ENCODE data around the gene FHDC1. TPM values are rescaled to one million over a fixed set of nuclear protein-coding genes. Genes with fewer than 3 reads are reported as not detected.
A peak's percentile ranks its signal among the peaks of the same experiment; 100 is the strongest.

The FHDC1 gene
- total RNA-seq, 1 experiment from 2014 or later = 18.1 TPM

GRCh38 chr4:152983774-152984411 lies 47.8 kb downstream of the FHDC1 start:
- ChIA-PET CTCF (interaction anchor here (0.9 to 2.1 kb wide), 5 partner anchors 9 to 153 kb away, joined by 3 to 16 read pairs (median 5); partner anchors contain the start of gene FHDC1), POLR2A (interaction anchor here (1.3 kb wide), 1 partner anchor 9 kb away, joined by 4 read pairs; no protein-coding TSS in a partner anchor)
- Mint-ChIP-seq H3K27me3 (ENCODE audit: low read depth) (no peaks in the 10 kb centered on the region), H3K4me1 (peaks cover 18% of the 10 kb centered on the region), H3K9me3 (no peaks in the 10 kb centered on the region), H3K27ac (no peak overlapping the region), H3K4me3 (no peak overlapping the region), H3K36me3 (no peaks in the 10 kb centered on the region)
- DNase-seq (ENCODE audit: low spot score) (no peak), ATAC-seq (no peak)
- TF ChIP-seq OVOL2 (CRISPR knock-in tag; IDR thresholded peaks at IDR 0.05; ENCODE audit: borderline replicate concordance) (no peak), ZNF423 (CRISPR knock-in tag; IDR thresholded peaks at IDR 0.05) (0 out of 2 replicates have a peak, but pooled peaks have one; percentile 32), ZNF121 (CRISPR knock-in tag; IDR thresholded peaks at IDR 0.05) (no peak), ZNF416 (CRISPR knock-in tag; IDR thresholded peaks at IDR 0.05) (no peak), E2F5 (CRISPR knock-in tag; IDR thresholded peaks at IDR 0.05) (no peak)

- ChIA-PET CTCF (interaction anchor here (0.7 to 1.4 kb wide), 3 partner anchors 11 to 95 kb away, joined by 3 to 4 read pairs (median 3); no protein-coding TSS in a partner anchor), POLR2A (no interaction called here)
- ATAC-seq (no peak), DNase-seq (ENCODE audit: low spot score) (no peak)
- H3K4me1 Mint-ChIP-seq = peaks cover 6% of the 10 kb centered on the region
- H3K4me3 Mint-ChIP-seq = no peak overlapping the region
- H3K9me3 Mint-ChIP-seq = no peaks in the 10 kb centered on the region
- H3K36me3 Mint-ChIP-seq = no peaks in the 10 kb centered on the region
- H3K27me3 Mint-ChIP-seq (ENCODE audit: low read depth) = no peaks in the 10 kb centered on the region
- H3K27ac Mint-ChIP-seq = no peak overlapping the region
- no peak for TF ChIP-seq PREB (CRISPR knock-in tag; IDR thresholded peaks at IDR 0.05; ENCODE audit: borderline replicate concordance)
Observed at GRCh38 chr4:152988721-152989553, 52.8 kb downstream of the FHDC1 start.

GRCh38 chr4:152989554-152989970 lies 53.4 kb downstream of the FHDC1 start:
- ATAC-seq = no peak
- POLR2A ChIA-PET = no interaction called here
- CTCF ChIA-PET = no interaction called here
- TF ChIP-seq FOXK1 (CRISPR knock-in tag; IDR thresholded peaks at IDR 0.05) = no peak
- no peak for TF ChIP-seq GABPB1 (CRISPR knock-in tag; IDR thresholded peaks at IDR 0.05)
- no peak for TF ChIP-seq ZNF263 (CRISPR knock-in tag; IDR thresholded peaks at IDR 0.05; ENCODE audit: low read depth)
- TF ChIP-seq ZNF532 (CRISPR knock-in tag; IDR thresholded peaks at IDR 0.05; ENCODE audit: borderline replicate concordance) = no peak
- no peak for TF ChIP-seq ZBTB43 (CRISPR knock-in tag; IDR thresholded peaks at IDR 0.05)
- no peak for TF ChIP-seq CDX4 (CRISPR knock-in tag; IDR thresholded peaks at IDR 0.05; ENCODE audit: borderline replicate concordance)
- TF ChIP-seq EMX1 (CRISPR knock-in tag; IDR thresholded peaks at IDR 0.05) = no peak
- TF ChIP-seq ZNF512 (CRISPR knock-in tag; IDR thresholded peaks at IDR 0.05; ENCODE audit: borderline replicate concordance) = no peak
- TF ChIP-seq CBFB (CRISPR knock-in tag; IDR thresholded peaks at IDR 0.05; ENCODE audit: low read depth) = no peak
- no peak for TF ChIP-seq GRHL2 (CRISPR knock-in tag; IDR thresholded peaks at IDR 0.05; ENCODE audit: insufficient replicate concordance, severe bottlenecking)
- no peak for TF ChIP-seq ZSCAN18 (CRISPR knock-in tag; IDR thresholded peaks at IDR 0.05)

More at GRCh38 chr4:152989554-152989970, 53.4 kb downstream of the FHDC1 start:
- no peak for DNase-seq (ENCODE audit: low spot score)
- Mint-ChIP-seq H3K9me3 (no peaks in the 10 kb centered on the region), H3K27me3 (ENCODE audit: low read depth) (no peaks in the 10 kb centered on the region), H3K36me3 (no peaks in the 10 kb centered on the region), H3K27ac (no peak overlapping the region), H3K4me3 (no peak overlapping the region), H3K4me1 (peaks cover 4% of the 10 kb centered on the region; the same call in 1 of the 2 replicates)

Data from WTC11 (cell line).